GM12892 (cell line): ENCODE data around the gene ETHE1.

Experiments used
- POLR2A ChIP-seq: IDR thresholded peaks from 2 replicates; pipeline ENCODE4 v1.6.1; 2011; ENCODE audit warnings: low read depth, low read length, control low read depth
- POLR2AphosphoS5 ChIP-seq: IDR thresholded peaks from 2 replicates; pipeline ENCODE4 v1.6.1; 2011; ENCODE audit warnings: low read depth, low read length, control low read depth
- TAF1 ChIP-seq: IDR thresholded peaks from 2 replicates; pipeline ENCODE4 v1.6.1; 2011; ENCODE audit warnings: low read depth, mild to moderate bottlenecking, control low read depth, low read length, borderline replicate concordance

DNA sequence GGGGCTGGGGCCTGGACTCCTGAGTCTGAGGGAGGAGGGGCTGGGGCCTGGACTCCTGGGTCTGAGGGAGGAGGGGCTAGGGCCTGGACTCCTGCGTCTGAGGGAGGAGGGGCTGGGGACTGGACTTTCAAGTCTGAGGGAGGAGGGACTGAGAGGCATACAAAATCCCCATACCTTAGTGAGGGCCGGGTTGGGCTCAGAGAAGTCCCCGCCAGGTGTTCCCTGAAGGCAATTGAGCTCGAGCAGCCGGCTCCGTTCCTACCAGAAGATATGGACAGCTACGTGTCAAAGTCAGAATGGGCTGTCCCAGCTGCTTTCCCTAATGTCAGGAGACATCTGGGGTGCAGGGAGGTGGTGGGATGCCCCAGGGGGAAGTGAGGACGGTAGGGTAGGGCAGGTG, 31.9 kb downstream of the ETHE1 start:
- TF ChIP-seq POLR2A (no peak), POLR2AphosphoS5 (no peak), TAF1 (no peak)
